Fibroblast of lung (primary cell): Measurements from ENCODE around the gene CRTC1. TPM values are rescaled to one million over a fixed set of nuclear protein-coding genes. Genes with fewer than 3 reads are reported as not detected.

Experiments used
- DNase-seq, 2 donors: peaks; one replicate each; pipeline versions ENCODE4 v3.0.0 to v3.0.0-alpha.2; 2010; ENCODE audit warnings: low read depth in 2 of 2
- H2AFZ ChIP-seq: 2 replicates; pipeline ENCODE4 v1.5.1; 2012; ENCODE audit warnings: low read length, control low read depth, inconsistent platforms
- H3K27ac ChIP-seq: 2 replicates; pipeline ENCODE4 v1.5.1; 2011; ENCODE audit warnings: low read length, control low read depth; ENCODE audit not compliant: insufficient read depth
- H3K27me3 ChIP-seq: 2 replicates; pipeline ENCODE4 v1.5.1; 2011; ENCODE audit warnings: mild to moderate bottlenecking, low read length; ENCODE audit not compliant: control insufficient read depth, insufficient read depth
- H3K36me3 ChIP-seq: 2 replicates; pipeline ENCODE4 v1.5.1; 2011; ENCODE audit warnings: low read length; ENCODE audit not compliant: control insufficient read depth, insufficient read depth
- H3K4me1 ChIP-seq: 2 replicates; pipeline ENCODE4 v1.5.1; 2011; ENCODE audit warnings: low read length; ENCODE audit not compliant: control insufficient read depth, insufficient read depth; ENCODE audit errors: extremely low read depth
- H3K4me2 ChIP-seq: 2 replicates; pipeline ENCODE4 v1.5.1; 2011; ENCODE audit warnings: low read length, control low read depth; ENCODE audit not compliant: insufficient read depth; ENCODE audit errors: extremely low read depth
- H3K4me3 ChIP-seq, 4 experiments: fragments of 200-600 bp in 1 of 4; sonication (generic) in 1 of 4; replicated peaks in 1 of 4; 2 replicates each; pipeline ENCODE4 v1.5.1; 2011 to 2016; ENCODE audit warnings: low read length in 4 of 4, low read depth in 3 of 4, mild to moderate bottlenecking in 3 of 4, control low read depth in 2 of 4, inconsistent platforms in 1 of 4, mixed read lengths in 1 of 4; ENCODE audit not compliant: insufficient read depth in 1 of 4; ENCODE audit errors: control extremely low read depth in 1 of 4
- H3K79me2 ChIP-seq: 2 replicates; pipeline ENCODE4 v1.5.1; 2012; ENCODE audit warnings: mild to moderate bottlenecking, low read length, inconsistent platforms; ENCODE audit not compliant: control insufficient read depth, insufficient read depth
- H3K9ac ChIP-seq: 2 replicates; pipeline ENCODE4 v1.5.1; 2011; ENCODE audit warnings: mild to moderate bottlenecking, low read length, control low read depth; ENCODE audit not compliant: insufficient read depth
- H3K9me3 ChIP-seq: 2 replicates; pipeline ENCODE4 v1.5.1; 2012; ENCODE audit warnings: low read depth, low read length; ENCODE audit not compliant: control insufficient read depth, insufficient read depth
- H4K20me1 ChIP-seq: 2 replicates; pipeline ENCODE4 v1.5.1; 2011; ENCODE audit warnings: low read length; ENCODE audit not compliant: control insufficient read depth, insufficient read depth; ENCODE audit errors: extremely low read depth
- CTCF ChIP-seq, 2 donors: IDR thresholded peaks in 1 of 2; conservative IDR thresholded peaks in 1 of 2; 1 replicate in 1 of 2; 2 replicates in 1 of 2; pipeline ENCODE4 v1.5.1; 2011 to 2012; ENCODE audit warnings: low read length in 2 of 2, control low read depth in 1 of 2, inconsistent platforms in 1 of 2, low read depth in 1 of 2, mild to moderate bottlenecking in 1 of 2
- EZH2 ChIP-seq: IDR thresholded peaks from 2 replicates; pipeline ENCODE4 v1.5.1; 2012; ENCODE audit warnings: low read length, control low read depth, mild to moderate bottlenecking; ENCODE audit errors: missing control alignments
- polyA plus RNA-seq, 2 donors: library from polyadenylated mRNA; depleted of rRNA in 1 of 2; stranded (reverse) in 1 of 2; unstranded in 1 of 2; fragments of >200 nt; gene quantifications; 2 replicates each; pipeline ENCODE4 v1.2.1, GENCODE V29; 2011 to 2012; ENCODE audit warnings: missing spikeins in 1 of 2
- total RNA-seq: library from RNA; depleted of rRNA; stranded (reverse); fragments of >200 nt; gene quantifications from 2 replicates; pipeline ENCODE4 v1.2.1, GENCODE V29; 2014

CRTC1 gene
- total and polyA plus RNA-seq, 2 donors (not counting 1 experiment from before 2014, with no cell fraction given), result 1.2 to 2.0 TPM

GRCh38 chr19:18669524-18669817, 14.0 kb upstream of the CRTC1 start:
- H3K4me1 ChIP-seq, result peaks cover 5% of the 10 kb centered on the region

GRCh38 chr19:18669883-18670282, 13.6 kb upstream of the CRTC1 start:
- TF ChIP-seq CTCF (conservative IDR thresholded peaks at IDR 0.05 in 1 of 2, IDR thresholded peaks at IDR 0.05 in 1 of 2; ENCODE audit: low read depth in 1 of 2, low read length in 2 of 2) (no peak), EZH2 (no peak)
- no peak overlapping the region for H3K27ac ChIP-seq
- no peak for DNase-seq
- no peak overlapping the region for H3K4me2 ChIP-seq
- H3K9me3 ChIP-seq, result no peaks in the 10 kb centered on the region
- H2AFZ ChIP-seq, result no peak overlapping the region
- H3K27me3 ChIP-seq, result no peaks in the 10 kb centered on the region
- H4K20me1 ChIP-seq, result no peaks in the 10 kb centered on the region
- peaks cover 11% of the 10 kb centered on the region for H3K36me3 ChIP-seq
- no peak overlapping the region for H3K9ac ChIP-seq
- no peak overlapping the region for H3K4me3 ChIP-seq
- H3K4me1 ChIP-seq, result peaks cover 5% of the 10 kb centered on the region
- no peaks in the 10 kb centered on the region for H3K79me2 ChIP-seq

More at GRCh38 chr19:18669524-18669817, 14.0 kb upstream of the CRTC1 start:
- TF ChIP-seq EZH2 (no peak), CTCF (conservative IDR thresholded peaks at IDR 0.05 in 1 of 2, IDR thresholded peaks at IDR 0.05 in 1 of 2; ENCODE audit: low read depth in 1 of 2, low read length in 2 of 2) (no peak)
- Histone ChIP-seq H3K27me3 (no peaks in the 10 kb centered on the region), H3K36me3 (peaks cover 11% of the 10 kb centered on the region), H3K79me2 (no peaks in the 10 kb centered on the region), H3K4me2 (no peak overlapping the region), H2AFZ (no peak overlapping the region), H3K27ac (no peak overlapping the region), H3K4me3 (no peak overlapping the region), H3K9ac (no peak overlapping the region), H3K9me3 (no peaks in the 10 kb centered on the region), H4K20me1 (no peaks in the 10 kb centered on the region)
- peak; percentile 36 to 67 for DNase-seq

- Histone ChIP-seq H3K36me3 (peaks cover 11% of the 10 kb centered on the region), H3K79me2 (no peaks in the 10 kb centered on the region), H3K4me1 (peaks cover 5% of the 10 kb centered on the region), H3K9ac (no peak overlapping the region), H3K27me3 (no peaks in the 10 kb centered on the region), H2AFZ (no peak overlapping the region), H3K4me2 (no peak overlapping the region), H3K9me3 (no peaks in the 10 kb centered on the region), H3K27ac (no peak overlapping the region), H3K4me3 (no peak overlapping the region), H4K20me1 (no peaks in the 10 kb centered on the region)
- TF ChIP-seq CTCF (conservative IDR thresholded peaks at IDR 0.05 in 1 of 2, IDR thresholded peaks at IDR 0.05 in 1 of 2; ENCODE audit: low read depth in 1 of 2, low read length in 2 of 2) (no peak), EZH2 (no peak)
- DNase-seq, result no peak
Observed at GRCh38 chr19:18670312-18670711, 13.2 kb upstream of the CRTC1 start.
